Kidney capillary endothelial cell (primary cell): ENCODE measurements around the gene DNAH17.
"Not testable (repeated sequence)": the region's sequence is repeated elsewhere in the genome, so short reads cannot be mapped to it uniquely, and the experiment has no call there.

ENCODE experiments used
- DNase-seq: peaks from one replicate; pipeline ENCODE4 v3.0.0-alpha.2; 2018; ENCODE audit warnings: low spot score

Gene DNAH17

GRCh38 chr17:78476149-78476548 is 101.0 kb downstream of the DNAH17 start:
- DNase-seq, result no peak

GRCh38 chr17:78475211-78475610 is 102.0 kb downstream of the DNAH17 start:
- DNase-seq, result no peak

- no peak for DNase-seq
Observed at GRCh38 chr17:78474614-78475146, 102.5 kb downstream of the DNAH17 start.

- no peak for DNase-seq
Observed at GRCh38 chr17:78473951-78474613, 103.1 kb downstream of the DNAH17 start.

GRCh38 chr17:78472035-78472905 is 104.9 kb downstream of the DNAH17 start:
- no peak for DNase-seq

- no peak for DNase-seq
Observed at GRCh38 chr17:78471635-78472034, 105.6 kb downstream of the DNAH17 start.

- no peak for DNase-seq
Observed at GRCh38 chr17:78469443-78469842, 107.8 kb downstream of the DNAH17 start.

- DNase-seq, result no peak
Observed at GRCh38 chr17:78468366-78468765, 108.8 kb downstream of the DNAH17 start.

GRCh38 chr17:78466786-78467715 is 110.1 kb downstream of the DNAH17 start:
- DNase-seq, result no peak

- not testable (repeated sequence) for DNase-seq
Observed at GRCh38 chr17:78466109-78466785, 110.9 kb downstream of the DNAH17 start.

- no peak for DNase-seq
Observed at GRCh38 chr17:78462148-78462547, 115.0 kb downstream of the DNAH17 start.

- no peak for DNase-seq
Observed at GRCh38 chr17:78461799-78462053, 115.5 kb downstream of the DNAH17 start.

- DNase-seq, result no peak
Observed at GRCh38 chr17:78460951-78461798, 116.0 kb downstream of the DNAH17 start.

- no peak for DNase-seq
Observed at GRCh38 chr17:78460176-78460675, 117.0 kb downstream of the DNAH17 start.

GRCh38 chr17:78459696-78460095 is 117.5 kb downstream of the DNAH17 start:
- DNase-seq, result no peak

GRCh38 chr17:78458736-78459335 is 118.4 kb downstream of the DNAH17 start:
- DNase-seq, result no peak

- DNase-seq, result no peak
Observed at GRCh38 chr17:78458091-78458490, 119.1 kb downstream of the DNAH17 start.

GRCh38 chr17:78454346-78454745 is 122.8 kb downstream of the DNAH17 start:
- DNase-seq, result no peak

GRCh38 chr17:78451753-78452152 is 125.4 kb downstream of the DNAH17 start:
- no peak for DNase-seq

- peak; percentile 44 for DNase-seq
Observed at GRCh38 chr17:78450696-78451345, 126.4 kb downstream of the DNAH17 start.
